ENCODE data around the gene FBXO46.
A peak's percentile ranks its signal among the peaks of the same experiment; 100 is the strongest.

FBXO46 gene

DNA sequence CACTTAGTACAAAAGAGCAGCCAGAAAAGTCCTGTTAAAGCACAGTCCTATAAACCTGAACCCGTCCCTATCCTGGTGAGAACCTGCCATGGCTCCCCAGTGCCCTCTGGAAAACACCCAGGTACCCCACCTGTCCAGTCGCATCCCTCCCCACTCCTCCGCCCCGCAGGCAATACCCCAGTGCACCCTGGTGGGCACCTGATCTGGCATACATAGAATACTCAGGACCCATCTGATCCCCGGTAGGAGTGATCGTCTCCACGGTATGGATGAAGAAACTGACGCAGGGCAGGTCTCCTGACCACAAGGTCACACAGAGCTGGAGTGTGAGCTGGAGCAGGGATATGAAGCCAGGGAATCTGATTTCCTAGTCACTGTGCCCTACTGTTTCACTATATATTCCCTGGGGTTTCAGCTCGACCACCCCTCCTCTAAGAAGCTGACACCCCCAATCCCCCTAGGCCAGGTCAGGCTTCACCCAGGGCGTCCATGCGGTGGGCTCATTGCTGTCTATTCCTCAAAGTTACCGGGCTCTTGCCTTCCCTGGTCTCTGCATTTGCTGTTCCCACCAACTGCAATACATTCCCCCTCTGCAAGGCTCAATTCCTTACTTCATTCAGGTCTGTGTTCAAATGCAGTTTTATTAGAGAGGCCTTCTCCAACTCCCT is 12.6 kb downstream of the FBXO46 start:
- peak overlapping the region; percentile 91 to 99 for H3K4me3 ChIP-seq (ENCODE audit: low read length in 2 of 2)

DNA sequence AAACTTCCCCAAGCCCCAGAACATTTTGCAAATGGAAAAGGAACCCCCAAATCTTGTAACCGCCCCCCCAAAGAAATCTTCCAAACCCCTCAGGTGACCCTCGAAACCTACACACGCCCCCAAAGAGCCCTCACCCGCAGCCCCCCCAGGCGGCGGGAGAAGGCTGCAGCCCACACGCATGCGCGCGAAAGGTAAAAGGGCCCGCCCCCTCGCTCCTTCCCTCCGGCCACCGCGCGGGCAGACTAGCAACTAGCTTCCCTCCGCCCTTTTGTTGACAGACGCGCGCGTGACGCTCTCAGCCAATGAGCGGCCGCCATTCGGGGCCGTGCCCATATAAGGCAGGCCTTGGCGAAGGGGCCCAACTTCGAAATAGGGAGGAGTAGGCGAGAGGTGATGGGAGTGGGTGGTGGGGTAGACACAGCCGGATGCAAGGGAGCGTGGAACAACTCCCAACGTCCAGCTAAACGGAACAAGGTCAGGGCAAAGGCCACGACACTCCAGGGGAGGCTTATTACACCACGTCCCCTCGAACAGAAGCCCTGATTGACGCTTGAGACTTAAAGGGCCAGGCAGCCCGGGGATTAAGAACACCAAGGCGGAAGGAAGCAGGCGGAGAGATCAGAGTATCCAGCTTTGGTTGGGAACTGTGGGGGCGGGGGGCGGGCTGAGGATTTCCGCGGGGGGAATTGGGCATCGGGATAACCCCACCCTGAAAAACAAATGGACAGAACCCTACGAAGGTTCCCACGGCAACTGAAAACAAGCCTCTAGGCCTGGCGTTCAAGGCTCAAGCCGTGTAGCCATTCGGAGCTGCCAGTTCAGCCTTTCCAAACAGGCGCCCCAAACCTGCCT is 13.3 kb downstream of the FBXO46 start:
- Histone ChIP-seq H3K9ac (ENCODE audit: low read length in 2 of 2) (peak overlapping the region; percentile 95 to 96), H3K9me3 (ENCODE audit: control insufficient read depth in 2 of 2, low read length in 2 of 2) (no peaks in the 10 kb centered on the region), H3K4me3 (ENCODE audit: low read length in 2 of 2) (peak overlapping the region; percentile 91 to 99), H3K27ac (ENCODE audit: low read length) (peak overlapping the region; percentile 97), H3K36me3 (ENCODE audit: control insufficient read depth in 2 of 2, insufficient read depth in 2 of 2, low read length in 2 of 2) (peaks cover 0 to 3% of the 10 kb centered on the region in 2 donors), H3K27me3 (ENCODE audit: control insufficient read depth in 1 of 2, insufficient read depth in 2 of 2, low read length in 2 of 2) (no peaks in the 10 kb centered on the region), H3K4me1 (ENCODE audit: control insufficient read depth, insufficient read depth, low read length) (peaks cover 17% of the 10 kb centered on the region)

More for the DNA sequence above, 12.6 kb downstream of the FBXO46 start:
- Histone ChIP-seq H3K27ac (ENCODE audit: low read length) (peak overlapping the region; percentile 97), H3K27me3 (ENCODE audit: control insufficient read depth in 1 of 2, insufficient read depth in 2 of 2, low read length in 2 of 2) (no peaks in the 10 kb centered on the region), H3K9ac (ENCODE audit: low read length in 2 of 2) (peak overlapping the region; percentile 95 to 96), H3K4me1 (ENCODE audit: control insufficient read depth, insufficient read depth, low read length) (peaks cover 17% of the 10 kb centered on the region), H3K36me3 (ENCODE audit: control insufficient read depth in 2 of 2, insufficient read depth in 2 of 2, low read length in 2 of 2) (peaks cover under 1 to 5% of the 10 kb centered on the region in 2 donors), H3K9me3 (ENCODE audit: control insufficient read depth in 2 of 2, low read length in 2 of 2) (no peaks in the 10 kb centered on the region)

DNA sequence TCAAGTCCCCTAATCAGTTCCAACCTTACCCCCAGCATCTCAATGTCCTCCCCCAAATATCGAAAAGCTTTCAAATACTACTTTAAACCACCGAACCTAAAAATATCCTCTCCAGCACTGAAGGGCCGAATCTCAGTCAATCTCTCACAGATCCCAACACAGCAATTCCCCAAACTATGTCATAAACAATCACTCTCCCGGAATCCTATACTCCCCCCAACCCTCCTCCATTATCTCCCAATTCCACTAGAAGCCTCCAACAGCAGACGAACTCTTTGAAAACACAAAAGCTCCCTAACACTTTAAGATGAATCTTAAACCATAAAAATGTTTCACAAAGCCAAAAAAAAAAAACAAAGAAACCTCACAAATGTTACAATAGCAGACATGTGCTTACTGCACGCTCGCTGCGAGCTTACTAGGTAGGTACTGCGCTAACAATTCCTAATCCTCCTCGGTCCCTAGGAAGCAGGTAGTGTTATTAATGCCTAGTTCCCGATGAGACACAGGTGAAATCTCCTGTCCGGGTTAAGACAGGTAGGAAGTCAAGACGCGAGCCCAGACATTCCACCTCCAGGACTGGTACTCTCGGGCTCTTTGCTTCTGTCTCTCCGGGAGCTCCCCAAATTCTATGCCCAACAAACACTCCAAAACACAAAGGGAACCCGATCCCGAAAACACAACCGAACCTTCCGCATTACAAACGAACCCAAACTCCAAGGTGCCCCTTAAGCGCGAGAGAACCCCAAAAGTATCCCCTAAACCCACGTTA is 14.2 kb downstream of the FBXO46 start:
- Histone ChIP-seq H3K4me3 (ENCODE audit: low read length in 2 of 2) (peak overlapping the region; percentile 91 to 99), H3K9me3 (ENCODE audit: control insufficient read depth in 2 of 2, low read length in 2 of 2) (no peaks in the 10 kb centered on the region), H3K27me3 (ENCODE audit: control insufficient read depth in 1 of 2, insufficient read depth in 2 of 2, low read length in 2 of 2) (no peaks in the 10 kb centered on the region), H3K27ac (ENCODE audit: low read length) (peak overlapping the region; percentile 97), H3K9ac (ENCODE audit: low read length in 2 of 2) (peak overlapping the region; percentile 94 to 95), H3K36me3 (ENCODE audit: control insufficient read depth in 2 of 2, insufficient read depth in 2 of 2, low read length in 2 of 2) (peaks cover 2 to 3% of the 10 kb centered on the region in 2 donors), H3K4me1 (ENCODE audit: control insufficient read depth, insufficient read depth, low read length) (peaks cover 17% of the 10 kb centered on the region)

DNA sequence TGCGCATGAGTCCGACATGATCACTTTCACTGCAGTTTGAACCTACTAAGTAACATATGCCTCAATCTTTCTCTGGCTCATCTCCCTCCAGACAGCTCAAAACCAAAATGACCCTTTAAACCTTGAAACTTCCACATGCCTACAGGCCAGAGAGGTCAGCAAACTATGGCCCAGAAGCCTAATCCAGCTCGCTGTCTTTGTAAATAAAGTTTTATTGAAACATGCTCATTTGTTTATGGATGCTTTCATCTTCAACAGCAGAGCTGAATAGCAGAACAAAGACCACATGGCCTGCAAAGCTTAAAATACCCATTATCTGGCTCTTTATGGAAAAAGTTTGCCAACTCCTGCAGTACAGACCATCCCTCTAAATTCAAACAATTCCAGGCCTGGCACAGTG is 15.6 kb downstream of the FBXO46 start:
- Histone ChIP-seq H3K27me3 (ENCODE audit: control insufficient read depth in 1 of 2, insufficient read depth in 2 of 2, low read length in 2 of 2) (no peaks in the 10 kb centered on the region), H3K9me3 (ENCODE audit: control insufficient read depth in 2 of 2, low read length in 2 of 2) (no peaks in the 10 kb centered on the region), H3K4me1 (ENCODE audit: control insufficient read depth, insufficient read depth, low read length) (peaks cover 26% of the 10 kb centered on the region), H3K36me3 (ENCODE audit: control insufficient read depth in 2 of 2, insufficient read depth in 2 of 2, low read length in 2 of 2) (peaks cover 2 to 3% of the 10 kb centered on the region in 2 donors), H3K4me3 (ENCODE audit: low read length in 2 of 2) (no peak overlapping the region), H3K9ac (ENCODE audit: low read length in 2 of 2) (no peak overlapping the region), H3K27ac (ENCODE audit: low read length) (no peak overlapping the region)

DNA sequence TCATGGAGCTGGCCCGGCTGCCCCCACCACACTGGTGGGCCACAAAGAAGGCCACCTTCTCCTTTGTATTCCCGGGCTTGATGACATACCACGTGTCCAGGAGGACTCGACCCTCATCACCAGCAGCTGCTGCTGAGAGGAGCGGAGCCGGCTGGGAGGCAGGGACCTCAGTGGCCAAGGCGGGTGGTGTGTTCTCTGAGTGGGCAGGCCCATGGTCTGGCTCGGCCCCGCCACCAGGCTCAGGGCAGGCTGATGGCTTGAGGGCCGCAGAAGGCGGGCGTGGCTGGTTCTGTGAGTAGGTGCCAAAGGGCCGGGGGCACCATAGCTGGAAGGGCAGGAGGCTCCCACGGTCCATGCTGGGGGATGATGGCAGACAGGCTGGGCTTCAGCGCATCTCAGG is 17.6 kb downstream of the FBXO46 start:
- no peaks in the 10 kb centered on the region for H3K9me3 ChIP-seq (ENCODE audit: control insufficient read depth in 2 of 2, low read length in 2 of 2)
- no peak overlapping the region for H3K27ac ChIP-seq (ENCODE audit: low read length)
- H3K27me3 ChIP-seq (ENCODE audit: control insufficient read depth in 1 of 2, insufficient read depth in 2 of 2, low read length in 2 of 2) = no peaks in the 10 kb centered on the region
- H3K4me3 ChIP-seq (ENCODE audit: low read length in 2 of 2) = no peak overlapping the region
- H3K4me1 ChIP-seq (ENCODE audit: control insufficient read depth, insufficient read depth, low read length) = peaks cover 20% of the 10 kb centered on the region
- H3K9ac ChIP-seq (ENCODE audit: low read length in 2 of 2) = no peak overlapping the region
- H3K36me3 ChIP-seq (ENCODE audit: control insufficient read depth in 2 of 2, insufficient read depth in 2 of 2, low read length in 2 of 2) = peaks cover 3 to 6% of the 10 kb centered on the region in 2 donors

DNA sequence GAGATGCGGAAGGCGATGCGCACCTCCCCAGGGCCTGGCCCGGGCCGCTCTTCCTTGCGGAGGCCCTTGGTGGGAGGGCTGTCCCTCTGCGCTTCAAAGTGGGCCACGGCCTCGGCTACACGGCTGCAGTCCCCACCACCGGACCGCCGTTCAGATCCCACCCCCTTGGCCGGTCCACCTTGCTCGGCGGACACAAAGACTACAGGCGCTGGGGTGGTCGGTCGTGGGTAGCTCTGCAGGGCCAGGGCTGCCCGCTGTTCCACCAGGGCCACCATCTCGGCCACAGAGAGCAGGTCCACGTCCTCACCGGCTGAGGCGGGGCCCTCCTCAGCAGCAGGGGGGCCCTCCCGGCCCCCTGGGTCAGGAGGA is 18.0 kb downstream of the FBXO46 start:
- no peak overlapping the region for H3K27ac ChIP-seq (ENCODE audit: low read length)
- H3K36me3 ChIP-seq (ENCODE audit: control insufficient read depth in 2 of 2, insufficient read depth in 2 of 2, low read length in 2 of 2) = peaks cover 3 to 6% of the 10 kb centered on the region in 2 donors
- H3K4me3 ChIP-seq (ENCODE audit: low read length in 2 of 2) = no peak overlapping the region

DNA sequence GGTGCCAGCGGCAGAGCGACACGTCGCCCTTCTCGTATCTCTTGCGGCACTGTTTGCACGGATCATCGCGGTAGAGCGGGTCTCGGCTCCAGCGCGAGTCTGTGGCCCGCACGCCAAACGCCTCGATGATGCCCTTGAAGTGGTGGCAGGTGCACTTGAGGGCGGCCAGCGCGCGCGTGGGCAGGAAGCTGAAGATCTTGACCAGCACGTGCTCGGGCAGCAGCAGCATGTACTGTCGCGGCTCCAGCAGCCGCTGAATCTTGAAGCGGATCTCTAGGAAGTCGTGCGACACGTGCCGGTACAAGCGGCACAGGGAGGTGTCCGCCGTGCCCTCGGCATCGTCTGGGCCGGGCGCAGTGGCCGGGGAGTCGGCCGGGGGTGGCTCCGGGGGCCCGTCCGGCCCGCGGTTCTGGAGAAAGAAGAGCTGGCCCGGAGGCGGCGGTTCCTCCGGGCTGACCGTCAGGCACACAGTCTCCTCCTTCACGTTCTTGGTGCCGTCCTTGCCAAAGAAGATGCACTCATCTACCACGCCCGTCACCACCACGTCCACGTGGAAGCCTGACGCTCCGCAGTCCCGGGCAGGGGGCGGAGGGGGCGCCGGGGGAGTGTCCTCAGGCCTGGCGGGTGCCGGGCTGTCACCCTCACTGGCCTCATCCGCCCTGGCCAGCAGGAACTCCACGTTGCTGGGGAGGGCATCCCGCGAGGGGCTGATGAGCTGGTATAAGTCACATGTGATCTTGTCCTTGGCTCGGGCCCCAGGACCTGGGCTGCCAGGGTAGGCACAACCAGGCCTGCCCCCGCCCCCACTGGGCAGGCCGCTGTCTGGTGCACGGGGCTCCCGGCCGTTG is 18.6 kb downstream of the FBXO46 start:
- Histone ChIP-seq H3K9me3 (ENCODE audit: control insufficient read depth in 2 of 2, low read length in 2 of 2) (no peaks in the 10 kb centered on the region), H3K4me1 (ENCODE audit: control insufficient read depth, insufficient read depth, low read length) (peaks cover 15% of the 10 kb centered on the region), H3K36me3 (ENCODE audit: control insufficient read depth in 2 of 2, insufficient read depth in 2 of 2, low read length in 2 of 2) (peaks cover 3 to 6% of the 10 kb centered on the region in 2 donors), H3K27ac (ENCODE audit: low read length) (no peak overlapping the region), H3K4me3 (ENCODE audit: low read length in 2 of 2) (no peak overlapping the region), H3K9ac (ENCODE audit: low read length in 2 of 2) (no peak overlapping the region), H3K27me3 (ENCODE audit: control insufficient read depth in 1 of 2, insufficient read depth in 2 of 2, low read length in 2 of 2) (no peaks in the 10 kb centered on the region)

More for the DNA sequence above, 18.0 kb downstream of the FBXO46 start:
- peaks cover 16% of the 10 kb centered on the region for H3K4me1 ChIP-seq (ENCODE audit: control insufficient read depth, insufficient read depth, low read length)
- H3K9ac ChIP-seq (ENCODE audit: low read length in 2 of 2) = no peak overlapping the region
- no peaks in the 10 kb centered on the region for H3K27me3 ChIP-seq (ENCODE audit: control insufficient read depth in 1 of 2, insufficient read depth in 2 of 2, low read length in 2 of 2)
- H3K9me3 ChIP-seq (ENCODE audit: control insufficient read depth in 2 of 2, low read length in 2 of 2) = no peaks in the 10 kb centered on the region

DNA sequence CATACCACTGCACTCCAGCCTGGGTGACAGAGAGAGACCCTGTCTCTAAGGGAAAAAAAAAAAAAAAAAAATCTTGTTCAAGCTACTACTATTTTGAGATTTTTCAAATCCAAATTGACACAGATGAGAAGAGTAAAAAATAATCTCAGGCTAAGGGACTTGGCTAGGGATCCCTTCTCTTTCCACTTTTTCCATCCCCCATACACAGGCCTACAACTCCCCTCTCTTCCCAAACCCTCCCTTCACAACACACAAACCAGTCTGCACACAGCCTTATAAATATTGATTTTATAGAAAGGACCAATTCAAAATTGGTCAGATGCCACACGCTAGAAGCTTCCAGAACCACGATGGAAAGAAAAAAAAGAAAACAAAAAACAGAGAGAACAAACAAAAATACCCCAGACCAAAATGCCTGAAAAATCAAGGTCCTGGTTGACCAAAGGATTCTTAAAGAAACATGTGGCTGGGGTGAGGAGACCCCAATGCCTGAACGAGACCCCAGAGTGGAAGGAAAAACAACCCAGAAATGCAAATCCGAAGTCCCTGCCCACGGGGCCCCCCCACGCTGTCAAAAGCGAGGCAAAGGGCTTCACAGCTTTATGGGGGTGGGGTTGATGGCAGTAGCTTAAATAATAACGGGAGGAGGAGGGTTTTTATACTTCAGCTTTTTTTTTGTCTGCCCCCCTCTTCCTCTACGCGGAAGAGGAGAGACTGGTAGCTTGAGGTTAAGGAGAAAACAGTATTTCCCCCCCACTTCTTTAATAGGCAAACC is 20.2 kb downstream of the FBXO46 start:
- Histone ChIP-seq H3K27me3 (ENCODE audit: control insufficient read depth in 1 of 2, insufficient read depth in 2 of 2, low read length in 2 of 2) (no peaks in the 10 kb centered on the region), H3K36me3 (ENCODE audit: control insufficient read depth in 2 of 2, insufficient read depth in 2 of 2, low read length in 2 of 2) (peaks cover 3 to 6% of the 10 kb centered on the region in 2 donors), H3K27ac (ENCODE audit: low read length) (peak overlapping the region; percentile 41), H3K9ac (ENCODE audit: low read length in 2 of 2) (peak overlapping the region; percentile 36 to 60), H3K4me1 (ENCODE audit: control insufficient read depth, insufficient read depth, low read length) (peaks cover 9% of the 10 kb centered on the region), H3K9me3 (ENCODE audit: control insufficient read depth in 2 of 2, low read length in 2 of 2) (no peaks in the 10 kb centered on the region), H3K4me3 (ENCODE audit: low read length in 2 of 2) (no peak overlapping the region)

DNA sequence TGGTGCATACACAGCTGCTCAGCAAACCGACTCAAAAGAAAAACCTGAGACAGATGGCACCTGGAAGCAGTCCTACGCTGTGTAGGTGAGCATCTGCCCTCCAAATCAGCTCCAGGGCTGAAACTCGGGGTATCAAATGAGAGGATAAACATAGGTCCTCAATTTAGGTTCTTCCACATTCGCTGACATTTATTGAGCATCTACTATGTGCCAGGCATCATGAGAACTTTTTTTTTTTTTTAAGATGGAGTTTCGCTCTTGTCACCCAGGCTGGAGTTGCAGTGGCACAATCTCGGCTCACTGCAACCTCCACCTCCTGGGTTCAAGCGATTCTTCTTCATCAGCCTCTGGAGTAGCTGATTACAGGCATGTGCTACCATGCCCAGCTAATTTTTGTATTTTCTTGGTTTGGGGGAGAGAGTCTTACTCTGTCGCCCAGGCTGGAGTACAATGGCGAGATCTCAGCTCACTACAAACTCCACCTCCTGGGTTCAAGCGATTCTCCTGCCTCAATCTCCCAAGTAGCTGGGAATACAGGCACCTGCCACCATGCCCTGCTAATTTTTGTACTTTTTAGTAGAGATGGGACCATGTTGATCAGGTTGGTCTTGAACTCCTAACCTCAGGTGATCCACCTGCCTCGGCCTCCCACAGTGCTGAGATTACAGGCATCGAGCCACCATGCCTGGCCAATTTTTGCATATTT is 24.8 kb downstream of the FBXO46 start:
- Histone ChIP-seq H3K27me3 (ENCODE audit: control insufficient read depth in 1 of 2, insufficient read depth in 2 of 2, low read length in 2 of 2) (no peaks in the 10 kb centered on the region), H3K9me3 (ENCODE audit: control insufficient read depth in 2 of 2, low read length in 2 of 2) (no peaks in the 10 kb centered on the region), H3K4me3 (ENCODE audit: low read length in 2 of 2) (no peak overlapping the region), H3K9ac (ENCODE audit: low read length in 2 of 2) (no peak overlapping the region), H3K36me3 (ENCODE audit: control insufficient read depth in 2 of 2, insufficient read depth in 2 of 2, low read length in 2 of 2) (peaks cover 0 to 10% of the 10 kb centered on the region in 2 donors), H3K27ac (ENCODE audit: low read length) (no peak overlapping the region), H3K4me1 (ENCODE audit: control insufficient read depth, insufficient read depth, low read length) (peaks cover 6% of the 10 kb centered on the region)
